Hepatocyte (in vitro differentiated cells): ENCODE data around the gene NLRP10.

Experiments
- CTCF ChIP-seq: fragments of 200-600 bp; sonication (generic); IDR thresholded peaks from 2 replicates; pipeline ENCODE4 v1.5.1; 2016; ENCODE audit warnings: antibody characterized with exemption, mild to moderate bottlenecking; ENCODE audit not compliant: poor library complexity
- EZH2 ChIP-seq: fragments of 200-600 bp; sonication (generic); IDR thresholded peaks from 2 replicates; pipeline ENCODE4 v1.6.1; 2016; ENCODE audit warnings: antibody characterized with exemption, mild to moderate bottlenecking, borderline replicate concordance

- TF ChIP-seq CTCF, result no peak
- no peak for TF ChIP-seq EZH2
These were observed 17.4 kb upstream of the NLRP10 start for GRCh38 chr11:7982582-7983119.
